GM21825 (cell line): Measurements from ENCODE around the gene PLXNB3.
"Not testable (repeated sequence)": the region's sequence is repeated elsewhere in the genome, so short reads cannot be mapped to it uniquely, and the experiment has no call there.

Experiments used
- ATAC-seq: cut with Tn5 transposase; IDR thresholded peaks from one replicate; pipeline ENCODE4 v1.9.1; 2021; ENCODE audit warnings: mild to moderate bottlenecking, moderate library complexity; ENCODE audit not compliant: unreplicated experiment

The PLXNB3 gene

GRCh38 chrX:153763989-153764755 is at the start of gene PLXNB3:
PLXNB3 (plus strand) TSS chrX:153764249; CDS start chrX:153765536, 1,287 bp downstream.
- ATAC-seq = peak; percentile 70

- ATAC-seq = no peak
Measured at GRCh38 chrX:153714256-153714655, 49.8 kb upstream of the PLXNB3 start.

GRCh38 chrX:153717445-153717844 is 46.6 kb upstream of the PLXNB3 start:
- ATAC-seq = no peak

- ATAC-seq = no peak
Measured at GRCh38 chrX:153719238-153719637, 44.8 kb upstream of the PLXNB3 start.

GRCh38 chrX:153719701-153720100 is 44.3 kb upstream of the PLXNB3 start:
- ATAC-seq = no peak

GRCh38 chrX:153722704-153723350 is 41.2 kb upstream of the PLXNB3 start:
- ATAC-seq = no peak

- peak; percentile 31 for ATAC-seq
Measured at GRCh38 chrX:153723351-153724251, 40.4 kb upstream of the PLXNB3 start.

- ATAC-seq = peak; percentile 49
Measured at GRCh38 chrX:153724252-153725038, 39.6 kb upstream of the PLXNB3 start, which contains the start of the genes ABCD1 and BCAP31. ABCD1 (plus strand) TSS chrX:153724856; CDS start chrX:153725267, 411 bp downstream. BCAP31 (minus strand) TSS chrX:153724387; CDS start chrX:153723244, 1,143 bp downstream.

GRCh38 chrX:153725039-153725831 is 38.8 kb upstream of the PLXNB3 start:
- ATAC-seq = peak; percentile 5

- ATAC-seq = no peak
Measured at GRCh38 chrX:153725832-153726285, 38.2 kb upstream of the PLXNB3 start.

- ATAC-seq = peak; percentile 45
Measured at GRCh38 chrX:153726286-153727122, 37.5 kb upstream of the PLXNB3 start.

- no peak for ATAC-seq
Measured at GRCh38 chrX:153727123-153727931, 36.7 kb upstream of the PLXNB3 start.

GRCh38 chrX:153728095-153728494 is 36.0 kb upstream of the PLXNB3 start:
- ATAC-seq = no peak

- ATAC-seq = no peak
Measured at GRCh38 chrX:153728951-153729631, 35.0 kb upstream of the PLXNB3 start.

GRCh38 chrX:153730115-153730514 is 33.9 kb upstream of the PLXNB3 start:
- ATAC-seq = not testable (repeated sequence)

GRCh38 chrX:153731117-153731844 is 32.8 kb upstream of the PLXNB3 start:
- ATAC-seq = no peak
